Middle frontal gyrus (tissue), 1 donor: ENCODE results near the gene ORAI3.
"Not testable (repeated sequence)": the region's sequence is repeated elsewhere in the genome, so short reads cannot be mapped to it uniquely, and the experiment has no call there.

ENCODE experiments used
- DNase-seq: peaks from one replicate; pipeline ENCODE4 v3.0.0-alpha.2; 2015; ENCODE audit warnings: low spot score; ENCODE audit errors: extremely low spot score

The ORAI3 gene

DNA sequence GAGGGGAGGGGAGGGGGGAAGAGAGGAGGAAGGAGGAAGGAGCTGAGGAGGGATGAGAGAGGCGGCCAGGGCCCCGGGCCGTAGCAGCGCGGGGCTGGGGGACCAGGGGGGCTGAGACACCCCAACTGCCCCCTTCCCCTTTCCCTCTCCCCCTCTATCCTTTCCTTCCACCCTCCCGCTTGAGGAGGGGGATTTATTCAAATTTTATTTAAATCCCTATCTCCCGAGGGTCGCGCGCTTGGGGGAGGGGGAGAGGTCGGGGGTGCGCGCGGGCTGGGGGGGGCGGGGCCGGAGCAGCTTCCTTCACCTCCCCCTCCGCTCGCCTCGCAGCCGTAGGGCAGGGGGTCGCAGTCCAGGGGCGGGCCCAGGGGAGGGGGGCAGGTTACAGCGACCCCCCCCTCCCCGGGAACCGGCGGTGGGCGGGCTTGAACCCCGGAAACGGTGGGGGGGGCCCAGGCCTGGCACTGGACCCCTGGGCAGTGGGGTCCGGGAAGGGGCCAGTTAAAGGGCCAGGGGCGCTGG, 25.3 kb upstream of the ORAI3 start, which contains the start of gene FBXL19:
Gene FBXL19 (plus strand): TSS at position 19 of the 522 bp plus-strand sequence. CDS start 2,183 bp downstream, outside the sequence.
- no peak for DNase-seq

- DNase-seq = no peak
Measured at GRCh38 chr16:30924076-30924912, 24.6 kb upstream of the ORAI3 start.

DNA sequence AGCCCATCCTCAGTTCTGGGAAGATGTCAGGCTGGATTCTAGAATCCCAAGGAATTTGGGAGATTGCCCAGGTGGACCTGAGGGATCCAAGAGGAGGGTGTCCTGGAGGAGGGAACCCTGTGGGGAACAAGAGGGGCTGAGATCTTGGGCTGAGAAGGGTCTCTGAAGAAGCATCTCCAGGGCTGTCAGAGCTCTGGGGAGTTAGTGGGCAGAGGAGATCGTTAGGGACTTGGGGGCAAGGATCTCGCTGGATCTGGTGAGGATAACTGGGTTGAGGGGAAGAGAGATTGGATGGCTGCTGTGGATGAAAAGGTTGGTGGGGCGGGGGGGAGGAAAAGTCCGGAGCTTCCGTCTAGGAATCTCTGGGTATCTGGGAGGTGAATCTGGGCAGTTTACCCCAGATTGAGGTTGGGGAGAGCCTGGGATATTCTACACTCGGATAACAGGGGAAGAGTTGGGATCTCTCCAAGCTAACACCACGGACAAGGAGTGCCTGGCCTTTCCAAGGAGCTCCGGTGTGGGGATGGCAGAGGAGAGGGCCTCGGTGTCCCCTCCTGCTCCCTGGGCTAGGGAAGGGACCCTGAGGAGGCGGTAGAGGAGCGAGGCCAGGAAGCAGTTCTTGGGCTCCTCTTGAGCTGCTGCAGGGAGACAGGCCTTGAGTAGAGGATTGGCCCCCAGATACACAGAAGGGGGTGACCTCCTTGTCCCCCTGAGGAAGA, 23.8 kb upstream of the ORAI3 start:
- DNase-seq = no peak

GRCh38 chr16:30925632-30925987, 23.3 kb upstream of the ORAI3 start:
- DNase-seq = no peak

GRCh38 chr16:30925995-30926811, 22.7 kb upstream of the ORAI3 start:
- DNase-seq = no peak

DNA sequence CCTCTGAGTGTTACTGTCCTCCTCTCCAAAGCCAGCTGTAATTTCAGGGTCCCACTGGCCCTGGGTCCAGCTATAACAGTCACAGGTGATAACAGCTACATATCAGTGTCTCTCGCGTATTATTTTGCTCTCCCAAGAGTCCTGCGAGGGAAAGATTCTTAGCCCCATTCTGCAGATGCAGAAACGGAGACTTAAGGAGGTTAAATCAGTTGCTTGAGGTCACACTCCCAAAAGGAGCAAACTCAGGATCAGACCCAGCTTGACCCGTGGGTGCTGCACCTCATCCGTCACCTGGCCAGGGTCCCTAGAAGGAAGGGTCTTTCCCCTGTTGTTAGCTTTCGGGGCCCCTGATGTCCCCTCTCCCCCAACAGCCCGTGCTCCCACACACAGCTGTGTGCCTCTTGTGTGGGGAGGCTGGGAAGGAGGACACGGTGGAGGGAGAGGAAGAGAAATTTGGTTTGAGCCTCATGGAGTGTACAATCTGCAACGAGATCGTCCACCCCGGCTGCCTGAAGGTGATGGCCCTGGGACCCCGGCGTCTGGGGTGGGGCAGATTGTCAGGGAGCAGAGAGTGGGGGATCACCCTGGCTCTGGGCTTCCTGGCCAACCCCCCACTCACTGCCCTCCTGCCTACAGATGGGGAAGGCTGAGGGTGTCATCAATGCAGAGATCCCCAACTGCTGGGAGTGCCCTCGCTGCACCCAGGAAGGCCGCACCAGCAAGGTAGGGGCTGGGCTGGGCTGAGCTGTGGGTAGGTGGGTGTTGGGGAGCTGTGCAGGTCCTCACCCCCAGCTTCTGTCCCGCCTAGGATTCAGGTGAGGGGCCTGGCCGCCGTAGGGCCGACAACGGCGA, 21.7 kb upstream of the ORAI3 start:
- no peak for DNase-seq

DNA sequence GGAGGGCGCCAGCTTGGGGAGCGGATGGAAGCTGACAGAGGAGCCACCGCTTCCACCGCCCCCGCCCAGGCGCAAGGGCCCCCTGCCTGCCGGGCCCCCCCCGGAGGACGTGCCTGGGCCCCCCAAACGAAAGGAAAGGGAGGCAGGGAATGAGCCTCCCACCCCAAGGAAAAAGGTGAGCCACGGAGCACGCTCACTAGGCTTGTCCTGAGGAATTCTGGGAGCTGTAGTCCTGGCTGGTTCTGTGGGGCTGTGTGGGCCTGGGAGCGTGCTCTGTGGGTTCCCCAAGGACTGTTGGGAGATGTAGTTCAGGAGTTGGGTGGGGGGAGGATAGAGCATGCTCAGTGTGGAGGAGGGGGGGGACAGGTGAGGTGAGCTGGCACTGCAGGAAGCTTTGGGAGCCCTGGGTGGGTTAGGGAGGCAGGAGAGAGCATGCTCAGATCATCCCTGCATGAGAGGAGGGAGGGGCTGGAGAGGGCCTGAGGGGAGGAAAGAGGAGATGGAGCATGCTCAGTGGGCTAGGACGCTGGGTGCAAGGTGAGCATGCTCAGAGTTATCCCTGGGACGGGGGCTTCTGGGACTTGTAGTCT, 21.0 kb upstream of the ORAI3 start:
- peak; percentile 46 for DNase-seq

GRCh38 chr16:30928390-30928789, 20.5 kb upstream of the ORAI3 start:
- no peak for DNase-seq

GRCh38 chr16:30929167-30929566, 19.7 kb upstream of the ORAI3 start:
- DNase-seq = no peak

GRCh38 chr16:30930160-30930571, 18.7 kb upstream of the ORAI3 start:
- no peak for DNase-seq

- DNase-seq = no peak
Measured at GRCh38 chr16:30931068-30931650, 17.7 kb upstream of the ORAI3 start.

- DNase-seq = no peak
Measured at GRCh38 chr16:30934827-30935557, 13.9 kb upstream of the ORAI3 start.

- no peak for DNase-seq
Measured at GRCh38 chr16:30937692-30938091, 11.2 kb upstream of the ORAI3 start.

GRCh38 chr16:30939571-30939970, 9.3 kb upstream of the ORAI3 start:
- not testable (repeated sequence) for DNase-seq

- DNase-seq = no peak
Measured at GRCh38 chr16:30941600-30942425, 7.1 kb upstream of the ORAI3 start.

DNA sequence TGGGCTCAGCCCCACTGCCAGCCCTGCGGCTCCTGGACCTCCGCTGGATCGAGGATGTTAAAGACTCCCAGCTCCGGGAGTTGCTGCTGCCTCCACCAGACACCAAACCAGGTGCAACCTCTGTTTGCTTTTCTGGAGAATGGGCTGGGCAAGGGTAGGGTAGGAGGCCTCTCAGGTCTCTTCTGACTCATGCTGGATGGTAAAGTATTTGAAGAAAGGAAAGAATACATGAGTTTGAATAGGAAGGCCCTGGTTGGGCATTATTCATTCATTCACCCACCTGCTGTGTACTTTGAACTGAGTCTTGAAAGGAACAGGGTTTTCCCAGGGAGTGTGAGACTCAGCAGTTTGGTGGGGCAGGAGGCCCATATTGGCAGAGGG, 6.5 kb upstream of the ORAI3 start:
- no peak for DNase-seq

DNA sequence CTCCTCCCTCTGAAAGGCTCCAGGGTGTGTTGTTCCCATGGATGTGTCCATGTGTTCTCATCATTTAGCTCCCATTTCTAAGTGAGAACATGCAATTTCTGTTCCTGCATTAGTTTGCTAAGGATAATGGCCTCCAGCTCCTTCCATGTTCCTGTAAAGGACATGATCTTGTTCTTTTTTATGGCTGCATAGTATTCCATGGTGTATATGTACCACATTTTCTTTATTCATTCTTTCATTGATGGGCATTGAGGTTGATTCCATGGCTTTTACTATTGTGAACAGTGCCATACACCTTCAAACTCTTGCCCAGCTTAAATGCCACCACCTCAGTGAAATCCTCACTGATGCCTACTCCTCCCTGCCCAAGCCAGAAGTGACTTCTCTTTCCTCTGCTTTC, 4.5 kb upstream of the ORAI3 start:
- no peak for DNase-seq
